Fibroblast of the aortic adventitia (primary cell): ENCODE measurements around the gene SETD7. TPM values are rescaled to one million over a fixed set of nuclear protein-coding genes. Genes with fewer than 3 reads are reported as not detected.

Experiments used
- DNase-seq: peaks from one replicate; pipeline ENCODE4 v3.0.0-alpha.2; 2010; ENCODE audit warnings: low read depth
- H3K4me3 ChIP-seq: 2 replicates; pipeline ENCODE4 v1.5.1; 2011; ENCODE audit warnings: low read depth, mild to moderate bottlenecking, control low read depth, low read length, moderate library complexity
- total RNA-seq: library from RNA; depleted of rRNA; stranded (reverse); fragments of >200 nt; gene quantifications from 2 replicates; pipeline ENCODE4 v1.2.3, GENCODE V29; 2012; ENCODE audit warnings: low replicate concordance
- TF ChIP-seq, protein P1 (sequence below): IDR thresholded peaks from 2 replicates; pipeline ENCODE4 v1.5.1; 2011; ENCODE audit warnings: mild to moderate bottlenecking, low read length, control low read depth, inconsistent platforms; ENCODE audit not compliant: insufficient read depth

The SETD7 gene
- total RNA-seq, 1 donor, result 80.3 TPM

- H3K4me3 ChIP-seq, result no peak overlapping the region
- no peak for DNase-seq
- TF ChIP-seq, protein P1, sequence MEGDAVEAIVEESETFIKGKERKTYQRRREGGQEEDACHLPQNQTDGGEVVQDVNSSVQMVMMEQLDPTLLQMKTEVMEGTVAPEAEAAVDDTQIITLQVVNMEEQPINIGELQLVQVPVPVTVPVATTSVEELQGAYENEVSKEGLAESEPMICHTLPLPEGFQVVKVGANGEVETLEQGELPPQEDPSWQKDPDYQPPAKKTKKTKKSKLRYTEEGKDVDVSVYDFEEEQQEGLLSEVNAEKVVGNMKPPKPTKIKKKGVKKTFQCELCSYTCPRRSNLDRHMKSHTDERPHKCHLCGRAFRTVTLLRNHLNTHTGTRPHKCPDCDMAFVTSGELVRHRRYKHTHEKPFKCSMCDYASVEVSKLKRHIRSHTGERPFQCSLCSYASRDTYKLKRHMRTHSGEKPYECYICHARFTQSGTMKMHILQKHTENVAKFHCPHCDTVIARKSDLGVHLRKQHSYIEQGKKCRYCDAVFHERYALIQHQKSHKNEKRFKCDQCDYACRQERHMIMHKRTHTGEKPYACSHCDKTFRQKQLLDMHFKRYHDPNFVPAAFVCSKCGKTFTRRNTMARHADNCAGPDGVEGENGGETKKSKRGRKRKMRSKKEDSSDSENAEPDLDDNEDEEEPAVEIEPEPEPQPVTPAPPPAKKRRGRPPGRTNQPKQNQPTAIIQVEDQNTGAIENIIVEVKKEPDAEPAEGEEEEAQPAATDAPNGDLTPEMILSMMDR, result no peak
Measured at GRCh38 chr4:139489638-139490037, 66.4 kb downstream of the SETD7 start.

DNA sequence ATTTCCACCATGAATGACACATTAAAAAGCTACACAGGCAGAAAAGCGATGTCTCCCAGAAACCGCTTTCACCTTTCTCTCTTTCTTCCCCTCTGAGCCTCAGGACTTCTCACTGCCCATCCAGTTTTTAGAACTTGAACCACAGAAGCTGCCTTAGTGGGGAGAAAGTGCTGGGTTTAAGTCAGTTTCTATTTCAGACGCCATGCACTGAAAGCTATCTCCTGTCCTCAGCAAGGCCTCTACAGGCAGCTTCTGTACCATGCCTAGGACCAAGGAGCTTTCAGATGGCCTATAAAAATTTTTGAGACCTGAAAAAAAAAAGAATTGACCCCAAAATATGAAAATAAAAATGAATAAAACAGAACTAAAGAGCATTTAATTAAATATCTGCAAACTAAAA lies 67.6 kb downstream of the SETD7 start:
- TF ChIP-seq, protein P1, result no peak
- no peak for DNase-seq
- no peak overlapping the region for H3K4me3 ChIP-seq

DNA sequence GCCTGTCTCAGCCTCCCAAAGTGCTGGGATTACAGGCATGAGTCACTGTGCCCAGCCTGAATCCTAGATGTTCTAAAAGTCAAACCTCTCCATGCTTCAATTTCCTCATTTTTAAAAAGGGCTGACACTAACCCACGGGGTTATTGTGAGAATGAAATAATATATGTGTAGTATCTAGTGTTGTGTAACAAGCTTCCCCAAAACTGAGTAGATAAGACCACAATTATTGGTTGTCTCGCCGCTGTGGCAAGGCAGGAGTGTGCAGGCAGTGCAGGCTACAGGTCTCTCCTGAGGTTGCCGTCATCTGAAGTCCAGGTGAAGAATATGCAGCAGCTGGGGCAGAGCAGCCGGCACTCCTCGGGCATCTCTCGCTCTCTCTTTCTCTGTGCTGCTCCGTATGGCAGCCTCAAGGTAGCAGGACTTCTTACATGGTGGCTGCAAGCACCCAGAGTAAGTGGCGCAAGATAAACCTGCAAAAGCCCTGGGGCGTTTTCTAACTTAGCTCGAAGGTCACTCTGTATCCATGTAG lies 71.2 kb downstream of the SETD7 start:
- no peak overlapping the region for H3K4me3 ChIP-seq
- no peak for DNase-seq
- TF ChIP-seq, protein P1, result no peak

DNA sequence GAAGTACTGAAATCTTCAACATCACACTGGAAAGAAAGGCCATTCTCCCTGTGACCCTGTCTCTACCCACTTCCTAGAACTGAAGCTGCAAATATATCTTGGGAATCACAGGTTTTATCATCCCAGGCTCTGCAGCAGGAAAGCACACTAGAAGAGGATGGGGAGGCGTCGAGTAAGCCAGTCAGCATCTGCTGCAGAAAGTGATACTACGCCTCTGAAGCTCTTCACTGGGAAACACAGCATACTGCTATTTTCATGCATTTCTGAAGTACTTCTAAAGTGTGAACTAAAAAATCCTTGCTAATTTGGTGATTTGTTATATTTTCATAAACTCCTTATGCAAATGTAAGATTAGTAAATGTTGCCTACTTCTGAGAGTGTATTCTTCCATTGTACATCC lies 73.0 kb downstream of the SETD7 start:
- DNase-seq, result no peak
- TF ChIP-seq, protein P1, result no peak
- H3K4me3 ChIP-seq, result no peak overlapping the region

- TF ChIP-seq, protein P1, result no peak
- H3K4me3 ChIP-seq, result no peak overlapping the region
- no peak for DNase-seq
Measured at GRCh38 chr4:139481465-139481864, 74.6 kb downstream of the SETD7 start.

DNA sequence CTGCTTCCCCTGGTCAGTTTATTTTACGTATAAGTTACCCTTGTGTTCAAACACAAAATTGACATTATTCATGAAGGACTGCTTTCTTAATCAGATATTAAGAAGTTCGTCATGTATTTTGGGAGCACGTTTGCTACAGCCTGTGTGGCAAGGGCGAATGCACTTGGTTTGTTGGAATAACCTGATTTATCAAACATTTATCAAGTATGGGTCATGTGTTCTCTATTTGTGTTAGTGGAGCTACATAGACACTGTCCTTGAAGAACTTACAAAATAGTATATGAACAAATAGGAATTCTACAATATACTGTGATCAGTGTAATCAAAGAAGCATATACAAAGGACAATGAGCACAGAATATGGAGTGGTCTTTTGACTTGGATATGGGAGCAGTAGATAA lies 79.7 kb downstream of the SETD7 start:
- no peak overlapping the region for H3K4me3 ChIP-seq
- TF ChIP-seq, protein P1, result no peak
- DNase-seq, result no peak

- TF ChIP-seq, protein P1, result no peak
- H3K4me3 ChIP-seq, result no peak overlapping the region
Measured at GRCh38 chr4:139472852-139473251, 83.2 kb downstream of the SETD7 start.

More at GRCh38 chr4:139472852-139473251, 83.2 kb downstream of the SETD7 start:
- no peak for DNase-seq
